Measurements from ENCODE around the gene RASEF. TPM values are rescaled to one million over a fixed set of nuclear protein-coding genes. Genes with fewer than 3 reads are reported as not detected.

The RASEF gene
- total RNA-seq, 6 experiments from 2014 or later, result 0.73 to 6.1 (median 1.9) TPM

DNA sequence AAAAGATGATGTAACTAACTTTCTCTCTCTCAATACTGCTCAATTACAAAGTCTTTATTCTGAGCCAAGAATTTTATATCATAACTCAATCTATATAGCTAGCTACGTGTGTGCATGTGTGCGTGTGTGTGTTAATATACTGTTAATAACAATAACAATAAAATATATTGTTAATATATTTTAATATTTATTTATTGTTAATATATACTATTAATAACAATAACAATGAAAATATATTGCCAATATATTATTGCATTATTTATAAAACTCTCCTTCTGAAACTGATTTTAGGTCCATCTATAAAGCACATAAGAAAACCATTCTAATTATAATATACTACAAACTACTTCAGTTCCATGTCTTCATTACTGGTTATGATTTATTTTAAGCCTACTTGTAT is 60.6 kb downstream of the RASEF start:
- ATAC-seq (no peak), DNase-seq (no peak)
- no peak overlapping the region for H3K27ac ChIP-seq
- no peaks in the 10 kb centered on the region for H3K36me3 ChIP-seq
- no peak overlapping the region for H3K4me3 ChIP-seq
- TF ChIP-seq, protein P1, sequence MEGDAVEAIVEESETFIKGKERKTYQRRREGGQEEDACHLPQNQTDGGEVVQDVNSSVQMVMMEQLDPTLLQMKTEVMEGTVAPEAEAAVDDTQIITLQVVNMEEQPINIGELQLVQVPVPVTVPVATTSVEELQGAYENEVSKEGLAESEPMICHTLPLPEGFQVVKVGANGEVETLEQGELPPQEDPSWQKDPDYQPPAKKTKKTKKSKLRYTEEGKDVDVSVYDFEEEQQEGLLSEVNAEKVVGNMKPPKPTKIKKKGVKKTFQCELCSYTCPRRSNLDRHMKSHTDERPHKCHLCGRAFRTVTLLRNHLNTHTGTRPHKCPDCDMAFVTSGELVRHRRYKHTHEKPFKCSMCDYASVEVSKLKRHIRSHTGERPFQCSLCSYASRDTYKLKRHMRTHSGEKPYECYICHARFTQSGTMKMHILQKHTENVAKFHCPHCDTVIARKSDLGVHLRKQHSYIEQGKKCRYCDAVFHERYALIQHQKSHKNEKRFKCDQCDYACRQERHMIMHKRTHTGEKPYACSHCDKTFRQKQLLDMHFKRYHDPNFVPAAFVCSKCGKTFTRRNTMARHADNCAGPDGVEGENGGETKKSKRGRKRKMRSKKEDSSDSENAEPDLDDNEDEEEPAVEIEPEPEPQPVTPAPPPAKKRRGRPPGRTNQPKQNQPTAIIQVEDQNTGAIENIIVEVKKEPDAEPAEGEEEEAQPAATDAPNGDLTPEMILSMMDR (IDR thresholded peaks at IDR 0.05), result no peak
- TF ChIP-seq POLR2A (IDR thresholded peaks at IDR 0.05), result no peak
- intact Hi-C loops (cut with DNase I), result no loop called here
- no peaks in the 10 kb centered on the region for H3K4me1 ChIP-seq
- WGBS (ENCODE audit: insufficient coverage, low coverage, low lambda C conversion rate, missing lambda C conversion rate), result 78% methylated on average over 2 of the region's 2 CpGs
- H3K27me3 ChIP-seq, result no peaks in the 10 kb centered on the region
- no peaks in the 10 kb centered on the region for H3K9me3 ChIP-seq

DNA sequence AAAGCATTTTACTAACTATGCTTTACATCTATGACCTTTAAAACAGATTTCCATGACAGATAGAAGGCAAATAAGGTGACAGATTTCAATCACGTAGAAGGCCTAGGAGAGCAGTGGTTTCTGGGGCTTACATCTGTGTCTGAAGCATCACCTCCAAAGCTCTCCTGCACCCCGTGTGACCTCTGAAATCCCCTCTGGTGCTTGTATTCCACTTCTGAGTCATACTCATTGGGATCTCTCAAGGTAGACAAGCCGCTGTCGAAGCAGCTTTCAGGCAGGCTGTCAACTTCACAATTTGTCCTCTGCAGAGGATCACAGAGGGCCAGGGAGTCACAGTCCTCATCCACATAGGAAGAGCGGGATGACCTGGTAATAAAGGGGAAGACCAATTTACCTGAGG is 62.2 kb downstream of the RASEF start:
- Histone ChIP-seq H3K9me3 (no peaks in the 10 kb centered on the region), H3K4me1 (no peaks in the 10 kb centered on the region), H3K27me3 (no peaks in the 10 kb centered on the region), H3K4me3 (no peak overlapping the region), H3K36me3 (no peaks in the 10 kb centered on the region), H3K27ac (no peak overlapping the region)
- 79% methylated on average over 4 of the region's 5 CpGs for WGBS (ENCODE audit: insufficient coverage, low coverage, low lambda C conversion rate, missing lambda C conversion rate)
- no peak for DNase-seq
- intact Hi-C loops (cut with DNase I), result no loop called here
- no peak for ATAC-seq
- TF ChIP-seq, protein P1 (IDR thresholded peaks at IDR 0.05), result no peak
- no peak for TF ChIP-seq POLR2A (IDR thresholded peaks at IDR 0.05)

DNA sequence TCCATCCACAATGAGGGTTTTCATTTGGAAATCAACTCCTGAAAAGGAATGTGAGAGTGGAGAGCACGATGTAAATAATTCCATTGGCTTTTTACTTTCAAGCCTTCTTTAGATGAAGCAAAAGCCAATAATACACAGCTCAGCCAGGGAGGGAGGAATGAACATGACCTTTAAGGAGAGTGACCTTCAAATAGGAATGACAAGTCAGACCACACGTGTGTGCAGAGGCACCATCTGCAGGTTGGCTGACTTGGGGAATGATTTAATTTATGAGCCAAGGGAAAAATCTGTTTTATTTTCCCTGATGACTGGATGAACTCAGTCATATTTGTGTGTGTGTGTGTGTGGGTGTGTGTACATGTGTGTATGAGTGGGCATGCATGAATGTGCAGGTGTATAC is 64.5 kb downstream of the RASEF start:
- DNase-seq (no peak), ATAC-seq (no peak)
- 18% methylated on average over 2 of the region's 2 CpGs for WGBS (ENCODE audit: insufficient coverage, low coverage, low lambda C conversion rate, missing lambda C conversion rate)
- no peak overlapping the region for H3K4me3 ChIP-seq
- no peaks in the 10 kb centered on the region for H3K9me3 ChIP-seq
- H3K4me1 ChIP-seq, result no peaks in the 10 kb centered on the region
- no peaks in the 10 kb centered on the region for H3K36me3 ChIP-seq
- TF ChIP-seq, protein P1 (IDR thresholded peaks at IDR 0.05), result no peak
- no peak for TF ChIP-seq POLR2A (IDR thresholded peaks at IDR 0.05)
- intact Hi-C loops (cut with DNase I), result no loop called here
- H3K27me3 ChIP-seq, result no peaks in the 10 kb centered on the region
- H3K27ac ChIP-seq, result no peak overlapping the region

DNA sequence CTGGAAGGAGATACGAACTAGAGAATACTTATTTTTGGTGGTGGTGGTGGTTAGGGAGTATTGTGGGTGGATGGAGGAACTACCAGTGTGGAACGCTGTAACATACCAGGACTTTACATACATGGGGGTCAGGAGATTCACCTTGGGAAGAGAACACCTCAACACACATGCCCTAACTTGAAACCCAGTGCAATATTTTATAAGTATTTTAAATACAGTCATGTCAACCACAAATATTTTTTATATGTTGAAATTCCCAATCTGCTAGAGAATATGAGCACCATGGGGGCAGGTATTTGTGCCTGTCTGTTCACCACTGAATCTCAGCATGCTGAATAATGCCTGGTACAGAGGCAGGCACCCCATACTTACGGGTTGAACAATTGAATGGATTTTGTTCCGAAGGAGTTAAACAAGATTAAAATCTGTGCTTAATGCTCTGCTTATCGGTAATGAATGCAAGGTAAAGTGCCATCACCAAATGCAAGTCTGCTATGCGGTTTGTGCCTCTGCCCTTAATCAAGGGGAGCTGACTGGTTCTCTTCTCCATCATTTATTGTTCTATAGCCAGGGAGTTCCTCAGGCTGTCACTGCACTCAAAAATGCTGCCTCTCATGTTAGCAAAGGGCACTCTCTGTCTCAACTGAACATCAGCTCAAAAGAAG is 65.3 kb downstream of the RASEF start:
- intact Hi-C loops (cut with DNase I), result no loop called here
- Histone ChIP-seq H3K27ac (no peak overlapping the region), H3K4me1 (no peaks in the 10 kb centered on the region), H3K36me3 (no peaks in the 10 kb centered on the region), H3K27me3 (no peaks in the 10 kb centered on the region), H3K9me3 (no peaks in the 10 kb centered on the region), H3K4me3 (no peak overlapping the region)
- ATAC-seq, result no peak
- TF ChIP-seq, protein P1 (IDR thresholded peaks at IDR 0.05), result no peak
- no peak for TF ChIP-seq POLR2A (IDR thresholded peaks at IDR 0.05)
- WGBS (ENCODE audit: insufficient coverage, low coverage, low lambda C conversion rate, missing lambda C conversion rate), result 69% methylated on average over 4 of the region's 6 CpGs
- DNase-seq, result no peak
